NB4 (cell line): Measurements from ENCODE around the gene CCL8.

ENCODE experiments used
- MAX ChIP-seq: IDR thresholded peaks from 2 replicates; pipeline ENCODE4 v1.6.1; 2011; ENCODE audit warnings: low read depth, low read length
- MYC ChIP-seq: IDR thresholded peaks from 2 replicates; pipeline ENCODE4 v1.6.1; 2011; ENCODE audit warnings: low read depth, low read length
- POLR2A ChIP-seq: IDR thresholded peaks from 2 replicates; pipeline ENCODE4 v1.6.1; 2011; ENCODE audit warnings: mild to moderate bottlenecking; ENCODE audit not compliant: insufficient read length; ENCODE audit errors: extremely low read depth
- TF ChIP-seq, protein P1 (sequence below): IDR thresholded peaks from one replicate; pipeline ENCODE4 v1.5.1; 2012; ENCODE audit warnings: low read depth, low read length

DNA sequence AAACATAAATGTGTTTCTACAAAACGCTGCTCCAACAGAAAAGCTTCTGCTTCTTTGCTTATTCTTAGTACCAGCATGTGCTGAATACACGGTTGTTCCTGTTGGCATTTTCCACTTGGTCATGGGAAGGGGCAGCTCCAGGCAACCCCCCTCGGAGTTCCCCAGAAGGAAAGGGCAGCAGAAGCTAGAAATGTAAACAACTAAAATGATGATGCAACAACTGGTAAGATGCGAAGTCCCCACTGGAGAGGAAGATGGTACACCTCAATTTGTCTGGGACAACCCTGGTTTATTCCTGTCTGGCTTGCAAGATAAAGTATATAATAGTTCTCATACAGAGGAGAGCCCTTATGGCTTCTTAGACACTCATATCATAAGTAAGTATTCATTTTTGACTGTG, 27.8 kb downstream of the CCL8 start:
- TF ChIP-seq, protein P1, sequence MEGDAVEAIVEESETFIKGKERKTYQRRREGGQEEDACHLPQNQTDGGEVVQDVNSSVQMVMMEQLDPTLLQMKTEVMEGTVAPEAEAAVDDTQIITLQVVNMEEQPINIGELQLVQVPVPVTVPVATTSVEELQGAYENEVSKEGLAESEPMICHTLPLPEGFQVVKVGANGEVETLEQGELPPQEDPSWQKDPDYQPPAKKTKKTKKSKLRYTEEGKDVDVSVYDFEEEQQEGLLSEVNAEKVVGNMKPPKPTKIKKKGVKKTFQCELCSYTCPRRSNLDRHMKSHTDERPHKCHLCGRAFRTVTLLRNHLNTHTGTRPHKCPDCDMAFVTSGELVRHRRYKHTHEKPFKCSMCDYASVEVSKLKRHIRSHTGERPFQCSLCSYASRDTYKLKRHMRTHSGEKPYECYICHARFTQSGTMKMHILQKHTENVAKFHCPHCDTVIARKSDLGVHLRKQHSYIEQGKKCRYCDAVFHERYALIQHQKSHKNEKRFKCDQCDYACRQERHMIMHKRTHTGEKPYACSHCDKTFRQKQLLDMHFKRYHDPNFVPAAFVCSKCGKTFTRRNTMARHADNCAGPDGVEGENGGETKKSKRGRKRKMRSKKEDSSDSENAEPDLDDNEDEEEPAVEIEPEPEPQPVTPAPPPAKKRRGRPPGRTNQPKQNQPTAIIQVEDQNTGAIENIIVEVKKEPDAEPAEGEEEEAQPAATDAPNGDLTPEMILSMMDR = no peak
- no peak for TF ChIP-seq MAX
- no peak for TF ChIP-seq MYC
- TF ChIP-seq POLR2A = no peak
